OCI-LY1 (cell line): ENCODE results near the gene TTC24.
A peak's percentile ranks its signal among the peaks of the same experiment; 100 is the strongest.

Experiments
- H2AFZ ChIP-seq: fragments of 200-600 bp; sonication (generic), shearing (Covaris generic); 2 replicates; pipeline ENCODE4 v1.6.0; 2014; ENCODE audit warnings: antibody characterized with exemption, mild to moderate bottlenecking, low read length
- H3F3A ChIP-seq: fragments of 200-600 bp; sonication (generic), shearing (Covaris generic); 2 replicates; pipeline ENCODE4 v1.6.0; 2014; ENCODE audit warnings: mild to moderate bottlenecking, antibody characterized with exemption, low read length, moderate library complexity; ENCODE audit not compliant: insufficient read depth
- H3K27ac ChIP-seq: fragments of 200-600 bp; sonication (generic); 2 replicates; pipeline ENCODE4 v1.5.1; 2014; ENCODE audit warnings: low read length, mixed run types, mild to moderate bottlenecking, low read depth; ENCODE audit not compliant: poor library complexity, severe bottlenecking
- H3K27me3 ChIP-seq: fragments of 200-600 bp; sonication (generic); 2 replicates; pipeline ENCODE4 v1.6.0; 2014; ENCODE audit warnings: antibody characterized with exemption, mild to moderate bottlenecking, low read length, moderate library complexity; ENCODE audit not compliant: insufficient read depth
- H3K36me3 ChIP-seq: fragments of 200-600 bp; sonication (generic); 2 replicates; pipeline ENCODE4 v1.6.1; 2014; ENCODE audit warnings: mild to moderate bottlenecking, antibody characterized with exemption, low read length, moderate library complexity, mixed read lengths; ENCODE audit not compliant: insufficient read depth
- H3K4me1 ChIP-seq: fragments of 200-600 bp; sonication (generic); 2 replicates; pipeline ENCODE4 v1.5.1; 2014; ENCODE audit warnings: mild to moderate bottlenecking, low read length, moderate library complexity; ENCODE audit not compliant: insufficient read depth, severe bottlenecking
- H3K4me2 ChIP-seq: fragments of 200-600 bp; sonication (generic), shearing (Covaris generic); 2 replicates; pipeline ENCODE4 v1.6.1; 2014; ENCODE audit warnings: low read length
- H3K4me3 ChIP-seq: fragments of 200-600 bp; sonication (generic); 2 replicates; pipeline ENCODE4 v1.5.1; 2014; ENCODE audit warnings: low read length, low read depth, mild to moderate bottlenecking, mixed read lengths; ENCODE audit not compliant: poor library complexity, severe bottlenecking
- H3K79me2 ChIP-seq: fragments of 200-600 bp; shearing (Covaris generic); 2 replicates; pipeline ENCODE4 v1.6.1; 2016; ENCODE audit warnings: mixed run types, low read length, mixed read lengths; ENCODE audit not compliant: insufficient read depth
- H3K9ac ChIP-seq: fragments of 200-600 bp; sonication (generic), shearing (Covaris generic); 2 replicates; pipeline ENCODE4 v1.6.1; 2014; ENCODE audit warnings: mild to moderate bottlenecking, low read length, mixed read lengths
- H3K9me2 ChIP-seq: fragments of 200-600 bp; sonication (generic), shearing (Covaris generic); 2 replicates; pipeline ENCODE4 v1.6.1; 2014; ENCODE audit warnings: low read depth, mild to moderate bottlenecking, low read length, mixed read lengths
- H3K9me3 ChIP-seq: fragments of 200-600 bp; shearing (Covaris generic); 2 replicates; pipeline ENCODE4 v1.6.1; 2014; ENCODE audit warnings: low read length, mixed read lengths
- H4K20me1 ChIP-seq: fragments of 200-600 bp; sonication (generic), shearing (Covaris generic); 2 replicates; pipeline ENCODE4 v1.6.0; 2016; ENCODE audit warnings: mild to moderate bottlenecking, low read length; ENCODE audit not compliant: insufficient read depth
- EZH2 ChIP-seq: fragments of 200-600 bp; sonication (generic), shearing (Covaris generic); IDR thresholded peaks from 2 replicates; pipeline ENCODE4 v1.8.0; 2017; ENCODE audit warnings: borderline replicate concordance, mixed run types, mild to moderate bottlenecking, antibody characterized with exemption, low read length, moderate library complexity, mixed read lengths
- TF ChIP-seq, protein P1 (sequence below): fragments of 200-600 bp; sonication (generic), shearing (Covaris generic); IDR thresholded peaks from 2 replicates; pipeline ENCODE4 v1.5.1; 2017; ENCODE audit warnings: mild to moderate bottlenecking, antibody characterized with exemption, low read length, moderate library complexity, mixed read lengths

TTC24 gene

DNA sequence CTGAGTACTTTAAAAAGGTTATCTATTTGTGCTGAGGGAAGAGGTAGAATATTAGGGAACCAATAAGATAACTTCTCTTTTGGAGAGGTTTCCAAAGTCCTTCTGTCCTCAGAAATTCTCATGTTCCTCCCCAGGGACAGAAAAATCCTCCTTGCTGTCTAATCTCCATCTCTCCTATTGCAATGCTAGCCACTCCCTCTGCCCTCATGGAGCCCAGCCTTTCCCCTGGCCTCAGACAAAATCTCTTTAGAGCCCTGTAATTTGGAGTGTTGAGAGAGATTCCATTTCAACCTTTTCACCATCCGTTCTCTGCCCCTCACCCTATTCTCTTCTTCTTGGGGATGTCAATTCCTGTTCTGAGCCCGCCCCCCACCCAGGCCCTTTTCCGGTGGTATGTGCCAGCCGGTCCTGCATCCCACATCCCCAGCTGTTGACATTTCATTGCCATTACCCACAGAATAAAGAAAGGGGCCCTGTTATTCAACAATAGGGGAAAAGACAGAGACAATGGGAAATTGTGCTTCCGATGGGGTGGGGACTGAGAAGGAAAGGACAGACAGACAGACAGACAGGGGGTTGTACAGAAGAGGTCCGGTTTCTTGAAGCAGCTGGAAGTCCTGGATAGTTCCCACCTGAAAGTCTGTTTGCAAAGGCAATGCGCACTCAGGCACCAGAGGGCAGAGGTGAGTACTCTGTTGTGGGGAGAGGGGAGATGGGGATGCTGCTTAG is 39.5 kb downstream of the TTC24 start, which contains the start of gene HAPLN2:
Gene HAPLN2 (plus strand): TSS at position 563 of the 729 bp plus-strand sequence. CDS start 4,076 bp downstream, outside the sequence.
- H3K36me3 ChIP-seq, result no peaks in the 10 kb centered on the region
- H4K20me1 ChIP-seq, result no peaks in the 10 kb centered on the region
- H3K27me3 ChIP-seq, result no peaks in the 10 kb centered on the region; the same call in none of the 2 replicates
- no peak within 1 kb of the TSS for H3K4me2 ChIP-seq
- TF ChIP-seq, protein P1, sequence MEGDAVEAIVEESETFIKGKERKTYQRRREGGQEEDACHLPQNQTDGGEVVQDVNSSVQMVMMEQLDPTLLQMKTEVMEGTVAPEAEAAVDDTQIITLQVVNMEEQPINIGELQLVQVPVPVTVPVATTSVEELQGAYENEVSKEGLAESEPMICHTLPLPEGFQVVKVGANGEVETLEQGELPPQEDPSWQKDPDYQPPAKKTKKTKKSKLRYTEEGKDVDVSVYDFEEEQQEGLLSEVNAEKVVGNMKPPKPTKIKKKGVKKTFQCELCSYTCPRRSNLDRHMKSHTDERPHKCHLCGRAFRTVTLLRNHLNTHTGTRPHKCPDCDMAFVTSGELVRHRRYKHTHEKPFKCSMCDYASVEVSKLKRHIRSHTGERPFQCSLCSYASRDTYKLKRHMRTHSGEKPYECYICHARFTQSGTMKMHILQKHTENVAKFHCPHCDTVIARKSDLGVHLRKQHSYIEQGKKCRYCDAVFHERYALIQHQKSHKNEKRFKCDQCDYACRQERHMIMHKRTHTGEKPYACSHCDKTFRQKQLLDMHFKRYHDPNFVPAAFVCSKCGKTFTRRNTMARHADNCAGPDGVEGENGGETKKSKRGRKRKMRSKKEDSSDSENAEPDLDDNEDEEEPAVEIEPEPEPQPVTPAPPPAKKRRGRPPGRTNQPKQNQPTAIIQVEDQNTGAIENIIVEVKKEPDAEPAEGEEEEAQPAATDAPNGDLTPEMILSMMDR, result peak; percentile 55; the same call in 1 of the 2 replicates
- no peak for TF ChIP-seq EZH2
- no peak within 1 kb of the TSS for H3K9ac ChIP-seq
- no peak within 1 kb of the TSS for H2AFZ ChIP-seq
- H3K27ac ChIP-seq, result no peak within 1 kb of the TSS
- H3K9me2 ChIP-seq, result no peaks in the 10 kb centered on the region
- no peak within 1 kb of the TSS for H3K4me3 ChIP-seq
- H3K79me2 ChIP-seq, result no peaks in the 10 kb centered on the region
- H3K4me1 ChIP-seq, result no peaks in the 10 kb centered on the region
- H3F3A ChIP-seq, result no peaks in the 10 kb centered on the region
- H3K9me3 ChIP-seq, result no peaks in the 10 kb centered on the region

DNA sequence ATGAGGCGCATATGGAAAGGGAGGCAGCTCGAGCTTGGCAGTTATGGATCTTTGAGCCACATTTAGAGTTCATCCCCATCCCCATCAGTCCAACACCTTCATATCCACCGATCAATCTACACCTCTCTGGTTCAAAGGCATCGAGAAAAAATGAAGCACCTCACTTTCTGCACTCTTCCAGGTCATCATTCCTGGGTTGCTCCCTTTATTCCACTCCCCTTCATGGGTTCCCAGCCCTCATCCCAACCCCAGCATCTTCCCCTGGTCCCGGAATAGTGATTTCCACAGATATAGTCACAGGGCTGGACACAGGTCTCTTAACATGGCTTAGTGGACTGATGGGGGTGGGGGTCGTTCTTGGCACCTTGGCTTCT is 40.0 kb downstream of the TTC24 start:
- Histone ChIP-seq H3F3A (no peaks in the 10 kb centered on the region), H3K27me3 (no peaks in the 10 kb centered on the region; the same call in none of the 2 replicates)

DNA sequence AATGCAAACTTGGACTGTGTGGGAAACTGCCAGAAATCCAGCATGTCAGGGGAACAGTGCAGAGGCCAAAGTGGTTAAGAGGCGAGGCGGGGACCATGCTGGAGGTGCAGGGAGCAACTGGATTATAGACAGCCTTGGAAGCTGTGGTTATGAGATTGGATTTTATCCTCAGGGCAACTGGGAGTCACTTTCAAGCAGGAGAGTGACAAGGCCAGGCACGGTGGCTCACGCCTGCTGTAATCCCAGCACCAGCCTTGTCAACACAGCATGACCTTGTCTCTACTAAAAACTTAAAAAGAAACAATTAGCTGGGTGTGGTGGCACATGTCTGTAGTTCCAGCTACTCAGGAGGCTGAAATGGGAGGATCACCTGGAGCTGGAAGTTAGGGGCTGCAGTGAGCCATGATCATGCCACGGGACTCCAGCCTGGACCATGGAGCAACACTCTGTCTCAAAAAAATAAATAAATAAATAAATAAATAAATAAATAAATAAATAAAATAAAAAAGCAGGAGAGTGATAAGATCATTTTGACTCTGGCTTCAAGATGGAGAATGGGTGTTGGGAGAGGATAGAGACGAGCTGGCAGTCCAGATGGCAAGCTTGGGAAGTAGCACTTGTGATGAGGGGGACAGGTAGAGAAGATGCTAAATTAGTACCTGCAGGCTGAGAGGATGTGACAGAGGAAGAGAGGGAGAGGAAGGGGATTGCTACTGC is 43.2 kb downstream of the TTC24 start:
- H4K20me1 ChIP-seq, result no peaks in the 10 kb centered on the region
- TF ChIP-seq EZH2, result no peak
- TF ChIP-seq, protein P1, result no peak
- H3K27ac ChIP-seq, result no peak overlapping the region
- H2AFZ ChIP-seq, result no peak overlapping the region
- H3K79me2 ChIP-seq, result no peaks in the 10 kb centered on the region
- no peak overlapping the region for H3K9ac ChIP-seq
- H3K4me1 ChIP-seq, result no peaks in the 10 kb centered on the region
- H3K27me3 ChIP-seq, result no peaks in the 10 kb centered on the region; the same call in 1 of the 2 replicates
- no peaks in the 10 kb centered on the region for H3F3A ChIP-seq
- no peak overlapping the region for H3K4me2 ChIP-seq
- H3K36me3 ChIP-seq, result no peaks in the 10 kb centered on the region
- H3K4me3 ChIP-seq, result no peak overlapping the region
- no peaks in the 10 kb centered on the region for H3K9me3 ChIP-seq
- H3K9me2 ChIP-seq, result no peaks in the 10 kb centered on the region

More for the DNA sequence above, 40.0 kb downstream of the TTC24 start:
- H3K9me3 ChIP-seq, result no peaks in the 10 kb centered on the region
- H3K27ac ChIP-seq, result no peak overlapping the region
- no peak overlapping the region for H3K9ac ChIP-seq
- H3K4me2 ChIP-seq, result no peak overlapping the region
- no peaks in the 10 kb centered on the region for H3K9me2 ChIP-seq
- H3K79me2 ChIP-seq, result no peaks in the 10 kb centered on the region
- TF ChIP-seq, protein P1, result no peak
- no peak for TF ChIP-seq EZH2
- H3K4me3 ChIP-seq, result no peak overlapping the region
- no peak overlapping the region for H2AFZ ChIP-seq
- H3K36me3 ChIP-seq, result no peaks in the 10 kb centered on the region
- no peaks in the 10 kb centered on the region for H4K20me1 ChIP-seq
- no peaks in the 10 kb centered on the region for H3K4me1 ChIP-seq
